ENCODE measurements around the gene LINC00237. TPM values are rescaled to one million over a fixed set of nuclear protein-coding genes. Genes with fewer than 3 reads are reported as not detected.

LINC00237 gene
- total RNA-seq, 1 donor from 2014 or later = not detected

DNA sequence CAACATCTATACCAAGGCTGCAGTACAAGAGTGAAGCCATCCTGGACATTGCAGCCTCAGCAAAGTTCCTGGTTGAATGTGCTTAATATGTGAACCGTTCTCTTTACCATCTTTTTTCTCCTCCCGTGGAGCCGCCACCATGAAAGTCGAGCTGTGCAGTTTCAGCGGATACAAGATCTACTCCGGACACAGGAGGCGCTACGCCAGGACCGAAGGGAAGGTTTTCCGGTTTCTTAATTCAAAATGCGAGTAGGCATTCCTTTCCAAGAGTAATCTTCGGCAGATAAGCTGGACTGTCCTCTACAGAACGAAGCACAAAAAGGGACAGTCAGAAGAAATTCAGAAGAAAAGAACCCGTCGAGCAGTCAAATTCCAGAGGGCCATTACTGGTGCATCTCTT lies 8.4 kb upstream of the LINC00237 start:
- Mint-ChIP-seq H3K27me3 (ENCODE audit: low read depth) (peaks cover 91% of the 10 kb centered on the region), H3K27ac (no peak overlapping the region), H3K4me3 (no peak overlapping the region), H3K36me3 (no peaks in the 10 kb centered on the region), H3K9me3 (no peaks in the 10 kb centered on the region), H3K4me1 (no peaks in the 10 kb centered on the region)
- DNase-seq (ENCODE audit: low spot score in 2 of 2, unreplicated experiment in 2 of 2) = no peak
- TF ChIP-seq, protein P1, sequence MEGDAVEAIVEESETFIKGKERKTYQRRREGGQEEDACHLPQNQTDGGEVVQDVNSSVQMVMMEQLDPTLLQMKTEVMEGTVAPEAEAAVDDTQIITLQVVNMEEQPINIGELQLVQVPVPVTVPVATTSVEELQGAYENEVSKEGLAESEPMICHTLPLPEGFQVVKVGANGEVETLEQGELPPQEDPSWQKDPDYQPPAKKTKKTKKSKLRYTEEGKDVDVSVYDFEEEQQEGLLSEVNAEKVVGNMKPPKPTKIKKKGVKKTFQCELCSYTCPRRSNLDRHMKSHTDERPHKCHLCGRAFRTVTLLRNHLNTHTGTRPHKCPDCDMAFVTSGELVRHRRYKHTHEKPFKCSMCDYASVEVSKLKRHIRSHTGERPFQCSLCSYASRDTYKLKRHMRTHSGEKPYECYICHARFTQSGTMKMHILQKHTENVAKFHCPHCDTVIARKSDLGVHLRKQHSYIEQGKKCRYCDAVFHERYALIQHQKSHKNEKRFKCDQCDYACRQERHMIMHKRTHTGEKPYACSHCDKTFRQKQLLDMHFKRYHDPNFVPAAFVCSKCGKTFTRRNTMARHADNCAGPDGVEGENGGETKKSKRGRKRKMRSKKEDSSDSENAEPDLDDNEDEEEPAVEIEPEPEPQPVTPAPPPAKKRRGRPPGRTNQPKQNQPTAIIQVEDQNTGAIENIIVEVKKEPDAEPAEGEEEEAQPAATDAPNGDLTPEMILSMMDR (IDR thresholded peaks at IDR 0.05; ENCODE audit: unreplicated experiment) = no peak

DNA sequence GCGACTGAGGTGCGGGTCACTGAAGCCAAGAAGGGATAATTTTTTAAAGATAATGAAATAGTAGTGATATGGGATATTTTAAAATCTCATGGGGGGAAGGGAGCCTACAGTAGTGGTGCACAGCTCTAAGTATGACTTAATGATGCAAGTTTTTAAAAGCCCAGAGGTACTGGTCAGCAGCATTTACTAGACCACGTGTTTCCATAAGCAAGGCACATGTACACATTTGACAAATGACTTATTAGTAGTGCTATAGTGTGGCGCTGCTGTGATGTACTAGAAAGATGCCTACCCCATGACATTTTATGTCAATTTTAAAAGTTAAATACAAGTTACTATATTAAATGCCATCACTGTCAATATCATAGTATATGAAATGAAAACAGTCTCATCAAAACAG lies 7.5 kb upstream of the LINC00237 start:
- peaks cover 94% of the 10 kb centered on the region for H3K27me3 Mint-ChIP-seq (ENCODE audit: low read depth)
- no peaks in the 10 kb centered on the region for H3K36me3 Mint-ChIP-seq
- no peaks in the 10 kb centered on the region for H3K9me3 Mint-ChIP-seq

DNA sequence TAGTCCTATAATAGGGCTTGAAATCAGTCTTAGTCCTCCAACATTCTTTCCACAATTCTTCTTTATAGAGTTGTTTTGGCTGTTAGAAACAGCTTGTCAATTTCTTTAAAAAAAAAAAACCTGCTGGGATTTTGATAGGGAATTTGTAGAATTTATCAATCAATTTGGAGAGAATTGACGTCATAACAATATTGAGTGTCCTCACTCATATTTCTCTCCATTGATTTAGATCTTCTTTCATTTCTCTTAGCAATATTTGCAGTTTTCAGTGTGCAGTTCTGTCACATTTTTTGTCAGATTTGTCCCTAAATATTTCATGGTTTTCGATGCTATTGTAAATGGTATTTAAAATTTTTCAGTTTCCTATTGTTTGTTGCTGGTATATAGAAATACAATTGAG lies 5.3 kb upstream of the LINC00237 start:
- DNase-seq (ENCODE audit: low spot score in 2 of 2, unreplicated experiment in 2 of 2) = no peak
- Mint-ChIP-seq H3K4me3 (no peak overlapping the region), H3K4me1 (no peaks in the 10 kb centered on the region), H3K9me3 (no peaks in the 10 kb centered on the region), H3K36me3 (no peaks in the 10 kb centered on the region), H3K27me3 (ENCODE audit: low read depth) (peaks cover 96% of the 10 kb centered on the region), H3K27ac (no peak overlapping the region)
- TF ChIP-seq, protein P1 (IDR thresholded peaks at IDR 0.05; ENCODE audit: unreplicated experiment) = no peak

More for the DNA sequence above, 7.5 kb upstream of the LINC00237 start:
- TF ChIP-seq, protein P1 (IDR thresholded peaks at IDR 0.05; ENCODE audit: unreplicated experiment) = no peak
- Mint-ChIP-seq H3K27ac (no peak overlapping the region), H3K4me1 (no peaks in the 10 kb centered on the region), H3K4me3 (no peak overlapping the region)
- no peak for DNase-seq (ENCODE audit: low spot score in 2 of 2, unreplicated experiment in 2 of 2)

DNA sequence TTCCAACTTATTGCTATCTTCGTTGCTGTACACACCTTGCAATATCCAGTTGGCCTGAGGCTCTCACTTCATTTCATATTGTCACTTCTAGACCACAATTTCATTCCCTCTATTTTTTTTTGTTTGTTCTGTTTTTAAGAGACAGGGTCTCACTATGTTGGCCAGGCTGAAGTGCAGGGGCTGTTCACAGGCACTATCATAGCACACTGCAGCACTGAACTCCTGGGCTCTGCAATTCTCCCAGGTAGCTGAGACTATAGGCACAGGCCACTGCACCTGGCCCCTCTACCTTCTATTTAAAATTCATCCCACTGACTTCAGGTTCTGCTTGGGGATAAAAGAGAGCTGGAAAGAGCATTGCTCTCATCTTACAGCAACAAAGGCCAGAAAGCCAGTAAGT lies 4.7 kb upstream of the LINC00237 start:
- Mint-ChIP-seq H3K4me3 (no peak overlapping the region), H3K9me3 (no peaks in the 10 kb centered on the region), H3K4me1 (peaks cover 2% of the 10 kb centered on the region), H3K27me3 (ENCODE audit: low read depth) (peaks cover 96% of the 10 kb centered on the region), H3K36me3 (no peaks in the 10 kb centered on the region), H3K27ac (no peak overlapping the region)
- TF ChIP-seq, protein P1 (IDR thresholded peaks at IDR 0.05; ENCODE audit: unreplicated experiment) = no peak
- no peak for DNase-seq (ENCODE audit: low spot score in 2 of 2, unreplicated experiment in 2 of 2)

DNA sequence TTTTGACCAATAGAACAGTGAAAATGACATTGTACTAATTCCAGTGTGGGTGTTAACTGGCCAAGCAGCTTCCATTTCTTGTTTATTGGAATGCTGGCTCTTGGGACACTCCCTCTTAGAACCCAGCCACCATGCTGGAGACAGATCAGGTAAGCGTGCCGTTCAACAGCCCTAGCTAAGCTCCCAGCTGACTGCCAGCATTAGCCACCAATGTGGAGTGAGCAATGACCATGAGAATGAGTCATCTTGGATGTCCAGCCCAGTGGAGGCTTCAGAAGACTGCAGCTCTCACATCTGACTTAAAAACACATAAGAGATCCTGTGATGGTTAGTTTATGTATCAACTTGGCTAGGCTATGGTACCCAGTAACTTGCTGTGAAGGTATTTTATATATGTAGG lies 3.0 kb upstream of the LINC00237 start:
- TF ChIP-seq, protein P1 (IDR thresholded peaks at IDR 0.05; ENCODE audit: unreplicated experiment) = no peak
- peaks cover 2% of the 10 kb centered on the region for H3K4me1 Mint-ChIP-seq
- DNase-seq (ENCODE audit: low spot score in 2 of 2, unreplicated experiment in 2 of 2) = no peak
- no peaks in the 10 kb centered on the region for H3K36me3 Mint-ChIP-seq
- no peaks in the 10 kb centered on the region for H3K9me3 Mint-ChIP-seq
- H3K4me3 Mint-ChIP-seq = no peak overlapping the region
- H3K27ac Mint-ChIP-seq = no peak overlapping the region
- peaks cover 97% of the 10 kb centered on the region for H3K27me3 Mint-ChIP-seq (ENCODE audit: low read depth)
